Fibroblast of skin of right biceps (primary cell): ENCODE data around the gene METAP1D.

ENCODE experiments used
- DNase-seq: peaks from one replicate; pipeline ENCODE4 v3.0.0-alpha.2; 2013

Gene METAP1D

GRCh38 chr2:172082105-172082943 lies 82.6 kb downstream of the METAP1D start:
- DNase-seq: no peak

- no peak for DNase-seq
Measured at GRCh38 chr2:172082944-172083627, 83.3 kb downstream of the METAP1D start.

- no peak for DNase-seq
Measured at GRCh38 chr2:172083628-172084394, 84.1 kb downstream of the METAP1D start.

GRCh38 chr2:172084395-172084644 lies 84.6 kb downstream of the METAP1D start:
- no peak for DNase-seq

- peak; percentile 96 for DNase-seq
Measured at GRCh38 chr2:172084645-172085459, 85.1 kb downstream of the METAP1D start.

GRCh38 chr2:172085460-172086159 lies 85.9 kb downstream of the METAP1D start, which contains the start of gene DLX1:
DLX1 (plus strand) TSS chr2:172085507; CDS start chr2:172085678, 171 bp downstream.
- DNase-seq: no peak

- no peak for DNase-seq
Measured at GRCh38 chr2:172086241-172087206, 86.8 kb downstream of the METAP1D start.

- DNase-seq: no peak
Measured at GRCh38 chr2:172087207-172087779, 87.5 kb downstream of the METAP1D start.

- no peak for DNase-seq
Measured at GRCh38 chr2:172087780-172088244, 88.1 kb downstream of the METAP1D start.

GRCh38 chr2:172088245-172089004 lies 88.7 kb downstream of the METAP1D start:
- DNase-seq: no peak

GRCh38 chr2:172089005-172089504 lies 89.3 kb downstream of the METAP1D start:
- DNase-seq: no peak

GRCh38 chr2:172089633-172090032 lies 89.9 kb downstream of the METAP1D start:
- DNase-seq: no peak

- no peak for DNase-seq
Measured at GRCh38 chr2:172090044-172090961, 90.5 kb downstream of the METAP1D start.

- DNase-seq: no peak
Measured at GRCh38 chr2:172091000-172091641, 91.4 kb downstream of the METAP1D start.

- DNase-seq: no peak
Measured at GRCh38 chr2:172091761-172092566, 92.2 kb downstream of the METAP1D start.

GRCh38 chr2:172092716-172093415 lies 93.1 kb downstream of the METAP1D start:
- DNase-seq: no peak
